HG02973 (cell line): ENCODE measurements around the gene TMA7.
"Not testable (repeated sequence)": the region's sequence is repeated elsewhere in the genome, so short reads cannot be mapped to it uniquely, and the experiment has no call there.

ENCODE experiments used
- ATAC-seq: cut with Tn5 transposase; IDR thresholded peaks from one replicate; pipeline ENCODE4 v1.9.1; 2021; ENCODE audit warnings: moderate library complexity; ENCODE audit not compliant: unreplicated experiment

TMA7 gene

GRCh38 chr3:48439820-48440589 lies at the start of gene TMA7, which contains the start of gene CCDC51:
Gene TMA7, plus strand, starts transcription at chr3:48440257. Its CDS starts 40 bp downstream, at chr3:48440297.
Gene CCDC51, minus strand, starts transcription at chr3:48440119. Its CDS starts 4,991 bp downstream, at chr3:48435128.
- ATAC-seq = peak; percentile 88

- ATAC-seq = no peak
Observed at GRCh38 chr3:48394391-48394790, 45.7 kb upstream of the TMA7 start.

- no peak for ATAC-seq
Observed at GRCh38 chr3:48395714-48396113, 44.3 kb upstream of the TMA7 start.

GRCh38 chr3:48397767-48398681 lies 42.0 kb upstream of the TMA7 start:
- no peak for ATAC-seq

- ATAC-seq = no peak
Observed at GRCh38 chr3:48398701-48399386, 41.2 kb upstream of the TMA7 start.

- no peak for ATAC-seq
Observed at GRCh38 chr3:48399387-48400172, 40.5 kb upstream of the TMA7 start.

GRCh38 chr3:48400824-48401433 lies 39.1 kb upstream of the TMA7 start:
- no peak for ATAC-seq

GRCh38 chr3:48401434-48401901 lies 38.6 kb upstream of the TMA7 start:
- ATAC-seq = not testable (repeated sequence)

- ATAC-seq = no peak
Observed at GRCh38 chr3:48402281-48402732, 37.8 kb upstream of the TMA7 start.

GRCh38 chr3:48402907-48403306 lies 37.1 kb upstream of the TMA7 start:
- no peak for ATAC-seq

- ATAC-seq = no peak
Observed at GRCh38 chr3:48403533-48404439, 36.3 kb upstream of the TMA7 start.

- ATAC-seq = no peak
Observed at GRCh38 chr3:48404440-48405342, 35.4 kb upstream of the TMA7 start.

GRCh38 chr3:48405343-48405881 lies 34.6 kb upstream of the TMA7 start:
- no peak for ATAC-seq

- no peak for ATAC-seq
Observed at GRCh38 chr3:48405971-48406370, 34.1 kb upstream of the TMA7 start.

GRCh38 chr3:48406443-48407431 lies 33.3 kb upstream of the TMA7 start:
- no peak for ATAC-seq

GRCh38 chr3:48407542-48408099 lies 32.4 kb upstream of the TMA7 start:
- no peak for ATAC-seq
